HG02798 (cell line): ENCODE data around the gene MTFR1L.

Source experiments
- ATAC-seq: cut with Tn5 transposase; IDR thresholded peaks from one replicate; pipeline ENCODE4 v1.9.1; 2021; ENCODE audit warnings: mild to moderate bottlenecking; ENCODE audit not compliant: unreplicated experiment, poor library complexity

MTFR1L gene

DNA sequence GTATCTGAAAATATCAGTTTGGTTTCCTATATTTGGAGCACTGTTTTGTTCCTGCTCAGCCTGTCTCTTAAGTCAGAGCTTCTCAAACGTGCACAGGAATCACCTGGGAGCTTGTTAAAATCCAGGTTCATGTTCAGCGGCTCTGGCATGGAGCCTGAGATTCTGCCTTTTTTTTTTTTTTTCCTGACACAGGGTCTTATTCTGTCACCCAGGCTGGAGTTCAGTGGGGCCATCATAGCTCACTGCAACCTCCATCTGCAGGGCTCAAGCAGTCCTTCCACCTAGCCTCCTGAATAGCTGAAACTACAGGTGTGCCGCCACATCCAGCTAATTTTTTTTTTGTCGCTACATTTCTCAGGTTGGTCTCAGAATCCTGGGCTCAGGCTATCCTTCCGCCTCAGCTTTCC, 32.0 kb upstream of the MTFR1L start:
- no peak for ATAC-seq

GRCh38 chr1:25790472-25790871, 29.3 kb upstream of the MTFR1L start:
- no peak for ATAC-seq

DNA sequence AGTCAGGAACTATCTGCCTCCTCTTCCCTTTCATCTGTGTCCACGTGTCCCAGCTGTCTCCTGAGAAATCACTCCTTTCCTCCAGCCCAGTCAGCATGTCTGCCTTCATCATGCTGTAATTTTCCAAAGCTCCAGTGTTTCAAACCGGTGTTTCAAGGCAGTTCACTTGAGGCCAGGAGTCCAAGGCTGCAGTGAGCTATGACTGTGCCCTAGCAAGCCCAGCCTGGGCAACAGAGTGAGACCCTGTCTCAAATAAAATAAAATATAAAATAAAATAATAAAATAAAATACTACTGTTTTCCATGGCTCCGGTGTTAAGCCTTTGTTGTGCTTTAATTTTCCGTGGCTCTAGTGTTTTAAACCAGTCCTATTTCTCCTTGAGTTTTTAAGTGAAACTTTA, 27.6 kb upstream of the MTFR1L start:
- no peak for ATAC-seq

DNA sequence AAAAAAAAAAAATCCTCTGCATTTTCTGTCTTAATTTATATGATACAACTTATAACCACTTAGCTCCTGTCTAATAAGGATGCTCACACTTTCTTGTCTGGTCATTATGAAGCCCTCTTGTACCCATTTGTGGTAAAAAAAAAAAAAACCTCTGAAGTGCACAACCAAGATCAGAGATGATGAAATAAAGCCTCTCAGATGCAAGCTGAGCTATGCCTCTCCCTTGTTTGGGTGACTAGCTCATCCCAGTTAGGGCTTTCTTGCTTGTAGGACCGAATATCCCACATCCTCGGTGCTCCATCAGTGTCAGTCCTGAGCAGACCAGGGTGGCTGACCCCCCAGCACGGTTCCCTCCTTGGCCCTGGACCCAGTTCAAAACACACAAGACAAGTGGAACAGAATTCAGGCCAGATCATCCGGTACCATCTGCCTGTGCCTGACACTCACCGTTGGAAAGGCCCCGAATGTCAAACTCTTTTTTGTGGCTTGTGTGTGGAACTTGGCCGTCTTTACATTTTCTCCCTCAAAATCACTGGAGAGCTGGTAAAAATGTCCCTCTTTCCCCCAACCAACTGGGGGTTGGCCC, 26.1 kb upstream of the MTFR1L start:
- ATAC-seq = no peak

DNA sequence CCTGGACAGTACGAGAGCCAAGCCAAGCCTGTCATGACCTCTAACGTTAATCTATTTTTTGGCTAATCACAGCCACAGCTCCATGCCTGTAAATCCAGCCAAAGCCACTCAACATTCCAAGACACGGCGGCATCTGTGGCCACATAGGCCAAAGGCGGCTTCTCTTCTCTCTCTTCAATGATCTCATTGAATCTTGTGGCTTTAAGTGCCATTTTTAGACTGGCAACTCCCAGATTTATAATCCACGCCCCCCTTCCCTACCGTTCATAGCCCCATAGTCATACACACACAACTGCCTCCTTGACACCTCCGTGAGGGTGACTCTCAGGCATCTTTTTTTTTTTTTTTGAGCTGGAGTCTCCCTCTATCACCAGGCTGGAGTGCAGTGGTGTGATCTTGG, 25.4 kb upstream of the MTFR1L start:
- no peak for ATAC-seq

DNA sequence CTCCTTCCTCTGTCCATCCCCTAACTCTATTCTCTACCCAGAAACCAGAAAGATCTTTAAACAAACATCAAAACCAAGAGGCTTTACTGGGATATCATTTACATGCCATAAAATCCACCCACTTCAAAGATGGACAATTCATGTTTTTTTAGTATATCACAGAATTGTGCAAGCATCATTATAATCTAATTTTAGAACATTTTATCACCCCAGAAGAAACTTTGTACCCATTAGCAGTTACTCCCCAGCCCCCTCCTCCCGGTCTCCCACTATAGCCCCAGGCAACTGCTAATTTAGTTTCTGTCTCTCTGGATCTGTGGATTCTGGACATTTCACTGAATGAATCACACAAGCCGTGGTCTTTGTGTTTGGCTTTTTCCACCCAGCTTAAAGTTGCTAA, 24.5 kb upstream of the MTFR1L start:
- no peak for ATAC-seq

DNA sequence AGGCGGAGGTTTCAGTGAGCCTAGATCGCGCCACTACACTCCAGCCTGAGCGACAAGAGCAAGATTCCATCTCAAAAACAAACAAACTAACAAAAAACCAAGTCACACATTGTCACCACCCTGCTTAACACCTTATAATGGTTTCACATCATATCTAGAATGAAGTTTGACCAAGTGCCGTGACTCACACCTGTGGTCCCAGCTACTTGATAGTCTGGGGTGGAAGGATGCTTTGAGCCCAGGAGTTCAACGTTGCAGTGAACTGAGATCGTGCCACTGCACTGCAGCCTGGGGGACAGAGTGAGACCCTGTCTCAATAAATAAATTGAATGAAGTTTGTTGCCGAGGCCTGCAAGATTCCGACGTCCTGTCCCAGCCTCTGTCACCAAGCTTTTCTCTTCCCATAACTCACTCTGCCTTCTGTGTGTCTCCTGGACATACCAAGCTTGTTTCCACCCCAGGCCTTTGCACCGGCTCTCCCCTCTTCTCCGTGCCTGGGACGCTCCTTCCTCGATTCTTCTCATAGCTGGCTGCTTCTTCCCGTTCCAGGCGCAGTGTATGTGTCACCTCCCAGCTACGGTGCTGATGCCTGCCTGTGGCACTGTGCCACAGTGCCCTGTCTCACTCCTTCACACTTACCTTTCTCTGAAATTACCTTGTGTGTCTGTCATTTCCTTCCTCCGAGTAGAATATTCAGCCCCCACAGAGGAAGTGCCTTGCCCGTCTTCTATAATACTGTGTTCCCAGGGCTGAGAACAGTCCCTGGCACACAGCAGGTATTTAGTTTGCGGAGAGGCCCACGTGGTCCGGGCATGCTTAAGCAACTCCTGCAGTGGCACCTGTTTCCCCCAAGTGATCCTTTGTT, 23.6 kb upstream of the MTFR1L start:
- ATAC-seq = no peak

- ATAC-seq = no peak
Observed at GRCh38 chr1:25796811-25797458, 22.8 kb upstream of the MTFR1L start.

DNA sequence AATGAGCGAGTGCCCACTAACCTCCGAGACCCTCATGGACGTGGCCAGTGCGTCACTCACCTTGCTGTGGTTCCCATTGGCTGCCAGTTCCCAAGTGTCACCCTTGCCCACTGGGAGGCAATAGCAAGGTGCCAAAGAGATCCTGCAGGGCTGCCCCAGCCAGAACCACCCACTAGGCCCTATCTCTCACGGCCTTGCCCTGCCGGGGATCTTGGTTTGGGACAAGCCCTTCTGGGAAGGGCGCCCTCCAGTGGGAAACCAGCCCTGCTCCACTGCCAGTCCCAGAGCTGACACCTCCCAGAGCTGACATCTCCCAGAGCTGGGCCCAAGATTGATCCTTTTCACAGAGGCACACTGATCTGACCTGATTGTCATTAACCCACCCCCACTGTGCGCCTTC, 21.8 kb upstream of the MTFR1L start:
- ATAC-seq = no peak

- ATAC-seq = no peak
Observed at GRCh38 chr1:25798666-25799351, 20.9 kb upstream of the MTFR1L start.

GRCh38 chr1:25799352-25799934, 20.3 kb upstream of the MTFR1L start:
- no peak for ATAC-seq

DNA sequence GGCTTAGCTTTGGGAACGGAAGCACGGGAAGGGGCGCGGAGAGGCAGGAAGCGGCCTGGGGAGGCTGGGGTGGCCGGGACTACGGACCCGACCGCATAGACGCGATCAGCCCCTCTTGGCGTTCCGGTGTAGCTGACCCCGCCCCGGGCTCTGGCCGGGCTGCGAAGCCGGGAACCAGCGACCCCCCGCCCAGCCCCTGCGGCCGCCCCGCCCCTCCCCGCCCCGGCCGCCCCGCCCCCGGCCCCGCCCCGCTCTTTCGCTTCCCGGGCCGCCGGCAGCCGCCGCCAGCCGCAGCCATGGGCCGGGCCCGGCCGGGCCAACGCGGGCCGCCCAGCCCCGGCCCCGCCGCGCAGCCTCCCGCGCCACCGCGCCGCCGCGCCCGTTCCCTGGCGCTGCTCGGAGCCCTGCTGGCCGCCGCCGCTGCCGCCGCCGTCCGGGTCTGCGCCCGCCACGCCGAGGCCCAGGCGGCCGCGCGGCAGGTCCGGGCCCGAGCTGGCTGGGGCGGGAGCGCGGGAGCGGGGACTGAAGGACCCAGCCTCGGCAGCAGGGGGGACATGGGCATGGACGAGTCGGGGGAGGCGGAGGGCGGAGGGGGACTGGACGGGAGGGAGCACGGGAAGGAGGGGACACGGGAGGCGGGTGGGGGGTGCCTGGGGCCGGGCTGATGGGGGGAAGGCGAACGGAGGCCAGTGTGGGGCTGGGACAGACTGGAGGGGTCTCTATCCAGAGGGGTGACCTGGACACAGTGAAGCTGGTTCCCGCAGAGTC, 19.6 kb upstream of the MTFR1L start, which contains the start of gene SELENON:
SELENON (plus strand) TSS at position 259 of the 768 bp plus-strand sequence; CDS start at position 297, 38 bp downstream.
- ATAC-seq = no peak

DNA sequence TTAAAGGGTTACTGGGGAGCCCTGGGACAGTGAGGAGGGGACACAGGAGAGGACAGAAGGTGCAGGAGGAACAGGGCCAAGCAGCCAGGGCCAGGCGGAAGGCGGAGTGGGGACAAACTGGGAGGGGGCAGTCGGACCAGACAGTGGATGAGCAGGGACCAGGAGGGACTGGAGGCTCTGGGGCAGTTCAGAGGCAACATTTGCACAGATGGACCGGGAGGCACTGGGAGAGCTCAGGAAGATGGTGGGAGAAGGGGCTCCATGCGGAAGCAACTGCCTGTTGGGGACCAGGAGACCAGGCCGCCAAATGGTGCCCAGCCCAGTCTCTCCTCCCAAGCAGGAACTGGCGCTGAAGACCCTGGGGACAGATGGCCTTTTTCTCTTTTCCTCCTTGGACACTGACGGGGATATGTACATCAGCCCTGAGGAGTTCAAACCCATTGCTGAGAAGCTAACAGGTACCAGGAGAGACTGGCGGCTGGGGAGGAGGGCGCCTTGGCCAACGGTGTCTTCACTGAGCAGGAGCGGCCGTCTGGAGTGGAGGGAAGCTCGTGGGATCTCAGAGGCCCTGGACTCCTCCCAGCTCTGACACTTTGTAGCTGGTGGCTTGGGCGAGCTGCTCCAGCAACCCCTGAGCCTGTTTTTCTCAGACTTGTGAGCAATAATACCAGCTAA, 18.9 kb upstream of the MTFR1L start:
- no peak for ATAC-seq

- no peak for ATAC-seq
Observed at GRCh38 chr1:25802915-25803314, 16.8 kb upstream of the MTFR1L start.

GRCh38 chr1:25803368-25803767, 16.4 kb upstream of the MTFR1L start:
- ATAC-seq = no peak

- ATAC-seq = no peak
Observed at GRCh38 chr1:25804244-25804963, 15.3 kb upstream of the MTFR1L start.

GRCh38 chr1:25804964-25805862, 14.5 kb upstream of the MTFR1L start:
- ATAC-seq = no peak

GRCh38 chr1:25805863-25806225, 13.9 kb upstream of the MTFR1L start:
- no peak for ATAC-seq
